ENCODE measurements around the gene ACTL7B. TPM values are rescaled to one million over a fixed set of nuclear protein-coding genes. Genes with fewer than 3 reads are reported as not detected.
"Not testable (repeated sequence)": the region's sequence is repeated elsewhere in the genome, so short reads cannot be mapped to it uniquely, and the experiment has no call there.

The ACTL7B gene
- polyA plus RNA-seq, 4 donors: not detected

DNA sequence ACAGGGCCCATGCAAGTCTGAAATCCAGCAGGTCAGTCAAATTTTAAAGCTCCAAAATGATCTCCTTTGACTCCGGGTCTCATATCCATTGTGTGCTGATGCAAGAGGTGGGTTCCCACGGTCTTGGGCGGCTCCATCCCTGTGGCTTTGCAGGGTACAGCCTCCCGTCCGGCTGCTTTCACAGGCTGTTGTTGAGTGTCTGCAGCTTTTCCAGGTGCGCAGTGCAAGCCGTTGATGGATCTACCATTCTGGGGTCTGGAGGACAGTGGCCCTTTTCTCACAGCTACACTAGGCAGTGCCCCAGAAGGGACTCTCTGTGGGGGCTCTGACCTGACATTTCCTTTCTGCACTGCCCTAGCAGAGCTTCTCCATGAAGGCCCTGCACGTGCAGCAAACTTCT lies 7.5 kb downstream of the ACTL7B start:
- DNase-seq (ENCODE audit: low read depth in 4 of 4, low spot score in 2 of 4): not testable (repeated sequence)

GRCh38 chr9:108845947-108846346 lies 9.8 kb downstream of the ACTL7B start:
- DNase-seq (ENCODE audit: low read depth in 4 of 4, low spot score in 2 of 4): no peak

- DNase-seq (ENCODE audit: low read depth in 4 of 4, low spot score in 2 of 4): no peak
Measured at GRCh38 chr9:108845507-108845906, 10.3 kb downstream of the ACTL7B start.

DNA sequence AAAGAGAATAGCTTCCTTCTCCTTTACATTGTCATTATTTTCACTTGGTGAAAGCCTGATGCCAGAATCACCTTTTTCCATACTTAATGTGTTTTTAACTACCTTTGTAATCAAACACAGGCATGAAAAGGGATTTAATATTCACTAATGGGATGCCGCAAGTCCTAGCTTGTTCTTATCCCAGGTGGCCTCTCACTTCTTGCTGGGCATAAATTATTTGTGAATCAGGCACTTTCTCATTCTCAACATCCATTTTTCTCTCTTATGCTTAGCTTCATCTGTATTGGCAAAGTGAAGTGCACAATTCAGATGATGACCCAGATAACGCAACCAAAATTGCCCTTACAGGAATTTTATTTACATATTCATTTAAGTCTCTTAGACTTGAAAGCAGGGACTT lies 10.9 kb downstream of the ACTL7B start:
- no peak for DNase-seq (ENCODE audit: low read depth in 4 of 4, low spot score in 2 of 4)

DNA sequence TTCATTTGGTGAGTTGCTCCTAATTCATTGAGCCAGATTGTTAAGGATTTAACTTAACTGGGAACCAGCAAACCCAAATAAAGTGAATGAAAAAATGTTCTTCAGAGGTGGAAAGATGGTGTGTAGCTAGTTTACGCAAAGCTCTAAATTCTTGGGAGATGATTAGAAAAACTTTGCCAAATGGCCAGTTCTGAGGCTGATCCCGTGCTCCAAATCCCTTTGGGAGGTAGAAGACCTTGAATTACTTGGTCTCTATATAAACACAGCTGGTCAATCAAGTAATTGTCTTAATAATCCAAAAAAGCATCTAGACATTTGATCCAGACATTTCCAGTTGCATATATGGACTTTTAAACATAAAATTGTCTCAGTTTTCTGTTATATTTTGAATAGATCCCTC lies 11.4 kb downstream of the ACTL7B start:
- DNase-seq (ENCODE audit: low read depth in 4 of 4, low spot score in 2 of 4): no peak

DNA sequence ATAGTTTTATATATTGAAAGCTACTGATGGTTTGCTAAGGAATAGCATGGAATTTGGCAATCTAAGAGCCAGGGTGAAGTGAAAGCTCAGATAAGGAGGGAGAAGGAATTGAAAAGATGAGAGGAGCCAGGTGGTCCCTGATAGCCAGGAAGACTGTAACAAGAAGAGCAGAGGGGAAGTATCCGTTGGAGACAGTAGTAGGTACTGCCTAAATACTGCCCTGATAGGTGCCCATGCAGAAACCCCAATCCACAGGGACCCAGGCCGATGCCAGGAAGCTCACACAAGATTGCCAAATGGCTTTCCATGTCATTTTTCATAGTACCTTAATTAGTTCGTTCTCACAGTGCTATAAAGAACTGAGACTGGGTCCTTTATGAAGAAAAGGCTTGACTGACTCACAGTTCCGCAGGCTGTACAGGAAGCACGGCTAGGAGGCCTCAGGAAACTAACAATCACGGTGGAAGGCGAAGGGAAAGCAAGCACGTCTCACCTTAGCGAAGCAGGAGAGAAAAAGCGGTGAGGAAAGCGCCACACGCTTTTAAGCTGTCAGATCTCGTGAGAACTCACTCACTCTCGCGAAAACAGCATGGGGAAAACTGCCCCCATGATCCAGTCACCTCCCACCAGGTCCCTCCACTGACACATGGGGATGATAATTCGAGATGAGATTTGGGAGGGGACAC lies 13.0 kb downstream of the ACTL7B start:
- no peak for DNase-seq (ENCODE audit: low read depth in 4 of 4, low spot score in 2 of 4)

DNA sequence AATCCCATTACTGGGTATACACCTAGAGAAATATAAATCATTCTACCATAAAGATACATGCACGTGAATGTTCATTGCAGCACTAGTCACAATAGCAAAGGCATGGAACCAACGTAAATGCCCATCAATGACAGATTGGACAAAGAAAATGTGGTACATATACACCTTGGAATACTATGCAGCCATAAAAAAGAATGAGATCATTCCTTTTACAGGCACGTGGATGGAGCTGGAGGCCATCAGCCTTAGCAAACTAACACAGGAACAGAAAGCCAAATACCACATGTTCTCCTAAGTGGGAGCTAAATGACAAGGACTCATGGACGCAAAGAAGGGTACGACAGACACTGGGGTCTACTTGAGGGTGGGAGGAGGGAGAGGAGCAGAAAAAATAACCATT lies 16.2 kb downstream of the ACTL7B start:
- not testable (repeated sequence) for DNase-seq (ENCODE audit: low read depth in 4 of 4, low spot score in 2 of 4)

DNA sequence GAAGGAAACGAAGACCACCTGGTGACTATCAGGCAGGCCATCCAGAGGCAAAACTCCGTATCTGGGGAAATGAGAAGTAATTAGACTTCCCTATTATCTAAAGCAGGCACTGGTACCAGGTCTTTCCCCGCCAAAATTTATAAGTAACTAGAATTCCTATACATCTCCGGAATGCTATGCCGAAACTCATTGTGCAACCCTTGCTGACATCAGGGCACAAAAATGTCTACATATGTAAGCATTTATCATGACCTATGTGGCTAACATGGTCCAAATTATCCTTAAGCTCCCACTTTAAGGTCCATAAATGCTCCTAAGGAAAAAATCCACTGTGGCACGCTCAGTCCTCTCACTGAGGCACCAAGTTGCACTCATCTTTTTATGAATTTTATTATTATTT lies 17.8 kb downstream of the ACTL7B start:
- no peak for DNase-seq (ENCODE audit: low read depth in 4 of 4, low spot score in 2 of 4)

- DNase-seq (ENCODE audit: low read depth in 4 of 4, low spot score in 2 of 4): no peak
Measured at GRCh38 chr9:108837530-108837929, 18.3 kb downstream of the ACTL7B start.

DNA sequence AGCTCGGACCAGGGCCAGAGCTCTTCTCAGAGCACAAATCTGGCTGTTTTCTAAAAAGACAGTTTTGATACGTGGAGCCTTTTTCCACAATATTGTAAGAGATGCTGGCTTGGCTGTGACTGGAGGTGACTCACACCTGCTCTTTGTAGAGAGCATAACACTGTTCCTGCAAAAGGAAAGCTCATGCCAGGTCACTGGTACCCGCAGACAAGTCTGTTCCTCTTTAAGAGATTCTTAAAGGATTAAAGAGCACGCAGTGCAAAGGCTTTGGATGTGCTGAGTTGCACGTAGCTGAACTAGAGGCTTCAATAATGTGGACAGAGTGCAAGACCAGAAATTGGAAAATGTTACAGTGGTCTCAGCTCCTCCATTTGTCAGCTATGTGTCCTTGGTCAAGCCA lies 19.0 kb downstream of the ACTL7B start:
- DNase-seq (ENCODE audit: low read depth in 4 of 4, low spot score in 2 of 4): no peak

GRCh38 chr9:108836319-108836718 lies 19.5 kb downstream of the ACTL7B start:
- no peak for DNase-seq (ENCODE audit: low read depth in 4 of 4, low spot score in 2 of 4)

- no peak for DNase-seq (ENCODE audit: low read depth in 4 of 4, low spot score in 2 of 4)
Measured at GRCh38 chr9:108835831-108836230, 20.0 kb downstream of the ACTL7B start.

DNA sequence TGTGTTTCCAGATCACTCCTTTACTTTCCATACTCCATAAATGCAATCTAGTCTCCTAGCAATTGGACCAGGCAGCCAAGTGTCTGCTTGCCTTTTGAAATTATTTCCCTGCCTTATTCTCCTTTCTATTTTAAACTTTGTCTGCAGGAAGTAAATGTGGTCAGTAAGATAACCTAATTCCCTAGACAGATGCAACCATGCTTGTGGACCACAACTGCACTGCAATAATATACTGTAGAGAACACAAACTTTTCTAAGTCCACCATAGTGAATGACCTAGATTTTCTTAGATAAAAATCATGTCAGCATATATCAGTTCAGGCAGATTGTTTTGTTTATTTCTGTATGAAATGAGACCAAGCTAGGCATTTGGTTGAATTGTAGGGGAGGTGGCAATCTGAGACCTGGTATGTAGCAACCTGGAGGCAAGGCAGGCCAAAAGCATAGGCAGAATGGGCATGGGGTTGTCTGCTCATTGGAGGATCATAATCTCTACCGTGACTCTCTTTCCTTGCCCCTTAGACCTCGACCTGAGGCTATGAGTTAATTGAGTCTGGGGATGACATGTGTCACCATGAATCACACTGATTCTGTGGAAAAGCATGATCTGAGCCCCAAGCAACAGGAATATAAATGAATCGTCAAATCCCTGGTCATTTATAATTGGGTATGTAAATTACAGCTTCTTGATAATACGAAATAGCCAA lies 20.7 kb downstream of the ACTL7B start:
- DNase-seq (ENCODE audit: low read depth in 4 of 4, low spot score in 2 of 4): no peak

- DNase-seq (ENCODE audit: low read depth in 4 of 4, low spot score in 2 of 4): no peak
Measured at GRCh38 chr9:108832179-108832500, 23.6 kb downstream of the ACTL7B start.

GRCh38 chr9:108831496-108832178 lies 24.1 kb downstream of the ACTL7B start:
- DNase-seq (ENCODE audit: low read depth in 4 of 4, low spot score in 2 of 4): no peak

DNA sequence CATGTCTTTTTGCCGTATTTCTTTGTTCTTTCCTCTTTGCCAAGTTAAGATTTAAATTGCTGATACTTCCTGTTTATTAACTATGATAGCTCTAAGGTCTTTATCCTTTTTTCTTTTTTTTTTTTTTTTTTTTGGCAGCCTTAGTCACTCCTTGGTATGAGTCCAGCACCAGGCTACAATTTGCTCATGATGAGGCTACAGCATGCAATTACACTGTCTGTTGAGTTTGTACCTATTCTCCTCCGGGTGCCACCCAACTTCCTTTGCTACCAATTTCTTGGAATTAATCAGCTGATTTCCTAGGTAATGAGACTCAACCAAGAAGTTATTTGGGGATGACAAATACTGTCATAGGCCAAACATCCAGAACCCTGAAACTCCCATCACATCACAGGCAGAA lies 25.5 kb downstream of the ACTL7B start:
- no peak for DNase-seq (ENCODE audit: low read depth in 4 of 4, low spot score in 2 of 4)

DNA sequence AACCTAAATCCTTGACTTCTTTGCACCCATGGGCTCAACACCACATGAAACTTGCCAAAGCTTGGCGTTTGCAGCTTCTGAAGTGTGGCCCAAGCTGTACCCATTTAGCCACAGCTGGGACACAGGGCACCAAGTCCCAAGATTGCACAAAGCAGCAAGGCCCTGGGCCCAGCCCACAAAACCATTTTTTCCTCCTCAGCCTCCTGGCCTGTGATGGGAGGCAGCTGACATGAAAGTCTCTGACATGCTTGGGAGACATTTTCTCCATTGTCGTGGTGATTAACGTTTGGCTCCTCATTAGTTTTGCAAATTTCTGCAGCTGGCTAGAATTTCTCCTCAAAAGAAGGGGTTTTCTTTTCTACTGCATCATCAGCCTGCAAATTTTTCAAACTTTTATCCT lies 32.0 kb downstream of the ACTL7B start:
- DNase-seq (ENCODE audit: low read depth in 4 of 4, low spot score in 2 of 4): no peak

DNA sequence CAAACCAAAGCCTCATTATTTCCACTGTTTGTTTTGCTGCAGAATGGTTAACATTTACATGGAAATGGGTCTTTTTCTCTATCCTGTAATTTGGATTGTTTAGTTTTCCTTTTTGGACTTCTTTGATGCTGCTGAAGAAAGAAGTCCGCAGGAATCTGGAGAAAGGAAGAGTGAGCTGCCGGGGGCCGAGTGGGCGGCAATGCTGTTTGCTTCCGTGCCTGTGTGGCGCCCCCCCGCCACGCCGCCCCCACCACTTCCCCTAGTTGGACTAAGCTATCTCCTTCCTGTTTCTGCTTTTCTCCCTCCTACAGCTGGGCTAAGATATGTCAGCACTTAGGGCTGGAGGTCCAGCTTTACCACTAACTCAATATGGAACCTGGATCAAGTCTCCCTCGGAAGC lies 39.7 kb downstream of the ACTL7B start:
- DNase-seq (ENCODE audit: low read depth in 4 of 4, low spot score in 2 of 4): no peak

- no peak for DNase-seq (ENCODE audit: low read depth in 4 of 4, low spot score in 2 of 4)
Measured at GRCh38 chr9:108815156-108815555, 40.6 kb downstream of the ACTL7B start.

DNA sequence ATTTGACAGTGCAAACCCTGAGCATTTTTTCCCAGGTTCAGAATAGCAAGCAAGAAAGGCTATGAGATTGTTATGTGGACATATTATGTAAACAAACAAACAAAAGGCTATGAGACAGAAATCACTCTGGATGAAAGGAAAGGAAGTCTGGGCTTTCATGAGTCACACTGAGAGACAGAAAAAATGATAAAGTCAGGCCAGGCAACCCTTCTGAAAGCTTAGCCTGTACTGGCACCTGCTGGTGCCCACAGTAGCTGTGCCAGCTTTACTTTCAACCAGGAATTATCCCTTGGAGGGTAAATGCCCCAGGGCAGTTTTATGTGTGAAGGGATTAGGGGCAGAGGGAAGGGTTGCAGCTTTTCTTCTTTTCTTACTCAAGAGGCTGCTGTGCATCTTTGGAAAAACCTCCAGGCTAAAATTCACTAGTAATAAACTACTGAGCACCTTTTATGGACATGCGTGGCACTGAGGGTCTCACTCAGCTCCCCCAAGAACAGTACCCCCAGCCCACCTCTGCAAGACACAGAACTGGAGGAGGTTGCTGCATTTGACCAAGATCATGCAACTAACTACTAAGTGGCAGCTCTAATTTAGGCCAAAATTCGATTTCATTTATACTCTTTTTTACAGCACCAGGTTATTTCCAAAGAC lies 41.7 kb downstream of the ACTL7B start:
- DNase-seq (ENCODE audit: low read depth in 4 of 4, low spot score in 2 of 4): no peak

GRCh38 chr9:108812396-108813025 lies 43.3 kb downstream of the ACTL7B start:
- no peak for DNase-seq (ENCODE audit: low read depth in 4 of 4, low spot score in 2 of 4)

Measured in left renal cortex interstitium (tissue), 4 donors.